Lung (tissue), 12 donors: ENCODE results near the gene NFATC2. TPM values are rescaled to one million over a fixed set of nuclear protein-coding genes. Genes with fewer than 3 reads are reported as not detected.

Experiments
- ATAC-seq: fragments of 200-7000 bp; cut with Tn5 transposase; one replicate; pipeline ENCODE4 v1.9.1; 2020; ENCODE audit warnings: moderate number of reproducible peaks; ENCODE audit not compliant: insufficient read depth, low FRiP score
- DNase-seq, 3 donors: peaks; one replicate each; pipeline ENCODE4 v3.0.0-alpha.2; 2013 to 2017
- H3K27ac ChIP-seq, 2 donors: one replicate each; pipeline ENCODE4 v1.5.1; 2013; ENCODE audit warnings: mild to moderate bottlenecking in 2 of 2, moderate library complexity in 2 of 2, control low read depth in 1 of 2, inconsistent platforms in 1 of 2, low read depth in 1 of 2, low read length in 1 of 2
- H3K27me3 ChIP-seq, 3 donors: one replicate each; pipeline ENCODE4 v1.5.1; 2013; ENCODE audit warnings: low read length in 2 of 3; ENCODE audit not compliant: control insufficient read depth in 3 of 3, insufficient read depth in 3 of 3
- H3K36me3 ChIP-seq, 4 donors: one replicate each; pipeline ENCODE4 v1.5.1; 2013; ENCODE audit warnings: low read length in 4 of 4, mild to moderate bottlenecking in 1 of 4, moderate library complexity in 1 of 4; ENCODE audit not compliant: control insufficient read depth in 4 of 4, insufficient read depth in 4 of 4
- H3K4me1 ChIP-seq, 5 donors: one replicate each; pipeline ENCODE4 v1.5.1; 2013; ENCODE audit warnings: low read length in 5 of 5, mild to moderate bottlenecking in 2 of 5, moderate library complexity in 1 of 5; ENCODE audit not compliant: control insufficient read depth in 5 of 5, insufficient read depth in 5 of 5
- H3K4me3 ChIP-seq: one replicate; pipeline ENCODE4 v1.5.1; 2013; ENCODE audit warnings: mild to moderate bottlenecking, control low read depth, moderate library complexity
- H3K9ac ChIP-seq, 2 donors: one replicate each; pipeline ENCODE4 v1.5.1; 2013; ENCODE audit warnings: low read length in 2 of 2, control low read depth in 1 of 2; ENCODE audit not compliant: insufficient read depth in 1 of 2
- H3K9me3 ChIP-seq, 4 donors: one replicate each; pipeline ENCODE4 v1.5.1; 2013; ENCODE audit warnings: low read length in 3 of 4, mild to moderate bottlenecking in 1 of 4, moderate library complexity in 1 of 4; ENCODE audit not compliant: control insufficient read depth in 4 of 4, insufficient read depth in 3 of 4
- CTCF ChIP-seq: IDR thresholded peaks from 2 replicates; pipeline ENCODE4 v1.5.1; 2012; ENCODE audit warnings: mild to moderate bottlenecking; ENCODE audit errors: control extremely low read depth, extremely low read depth
- WGBS, 2 donors: extraction: QIAGEN DNeasy Blood & Tissue Kit; methylation state at CpG; one replicate each; pipeline ENCODE4 v1.1.7; 2013; 5-methylcytosine and 5-hydroxymethylcytosine counted together
- polyA plus RNA-seq, 2 donors: library from polyadenylated mRNA; stranded (reverse); fragments of 200-250 nt; gene quantifications; one replicate each; pipeline ENCODE4 v1.2.1, GENCODE V29; 2013
- total RNA-seq, 2 donors: library from RNA; depleted of rRNA in 1 of 2; stranded (reverse); fragments of >200 nt in 1 of 2; gene quantifications; one replicate each; pipeline ENCODE4 v1.2.1, GENCODE V29; 2014 to 2021
- donor health status: control.
- donor health status: control.
- donor health status: Bipolar disorder and iron deficiency.
- donor health status: healthy.
- donor health status: DM: yes; HTN: yes; CAD: no.

Gene NFATC2
- total and polyA plus RNA-seq, 4 donors = 1.3 to 8.7 (median 4.7) TPM

GRCh38 chr20:51461306-51461705 lies 81.2 kb downstream of the NFATC2 start:
- Histone ChIP-seq H3K27me3 (no peaks in the 10 kb centered on the region), H3K9ac (no peak overlapping the region), H3K9me3 (no peaks in the 10 kb centered on the region), H3K27ac (no peak overlapping the region), H3K4me1 (peaks cover 3 to 28% (median 8%) of the 10 kb centered on the region in 5 donors), H3K4me3 (no peak overlapping the region), H3K36me3 (no peaks in the 10 kb centered on the region)
- TF ChIP-seq CTCF = no peak
- 79 to 91% methylated on average over 8 of the region's 8 CpGs for WGBS, 2 donors
- ATAC-seq (no peak), DNase-seq (no peak)

- WGBS, 2 donors = 73 to 78% methylated on average over 13 of the region's 13 CpGs
- H3K9me3 ChIP-seq = no peaks in the 10 kb centered on the region
- H3K4me3 ChIP-seq = no peak overlapping the region
- H3K27me3 ChIP-seq = no peaks in the 10 kb centered on the region
- H3K27ac ChIP-seq = no peak overlapping the region
- TF ChIP-seq CTCF = no peak
- no peaks in the 10 kb centered on the region for H3K36me3 ChIP-seq
- ATAC-seq (no peak), DNase-seq (no peak)
- peaks cover 8 to 32% (median 12%) of the 10 kb centered on the region in 5 donors for H3K4me1 ChIP-seq
- H3K9ac ChIP-seq = no peak overlapping the region
Measured at GRCh38 chr20:51460569-51461265, 81.8 kb downstream of the NFATC2 start.

DNA sequence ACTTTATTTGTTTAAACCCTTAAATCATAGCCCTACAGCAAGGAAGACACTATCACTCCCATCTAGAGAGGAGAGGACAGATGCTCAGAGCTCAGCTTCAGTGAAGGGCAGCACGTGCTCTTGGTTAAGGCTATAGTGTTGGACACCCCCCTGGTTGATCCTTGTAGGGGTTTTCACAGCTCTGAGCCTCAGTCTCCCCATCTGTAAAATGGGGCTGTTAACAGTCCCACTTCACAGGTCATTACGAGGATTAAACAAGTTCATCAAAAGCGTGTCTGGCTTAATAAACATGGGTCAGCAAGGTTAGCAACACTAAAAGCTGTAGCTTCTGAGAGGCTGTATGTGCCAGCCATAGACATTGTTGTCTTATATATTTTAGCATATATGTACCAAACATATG lies 82.4 kb downstream of the NFATC2 start:
- H3K27me3 ChIP-seq = no peaks in the 10 kb centered on the region
- DNase-seq = no peak
- H3K9ac ChIP-seq = no peak overlapping the region
- no peaks in the 10 kb centered on the region for H3K9me3 ChIP-seq
- ATAC-seq = no peak
- H3K4me1 ChIP-seq = peaks cover 8 to 32% (median 12%) of the 10 kb centered on the region in 5 donors
- H3K36me3 ChIP-seq = no peaks in the 10 kb centered on the region
- WGBS, 2 donors = 93 to 98% methylated on average over 3 of the region's 3 CpGs
- H3K27ac ChIP-seq = no peak overlapping the region
- no peak for TF ChIP-seq CTCF
- no peak overlapping the region for H3K4me3 ChIP-seq
